ENCODE results near the gene TULP4. TPM values are rescaled to one million over a fixed set of nuclear protein-coding genes. Genes with fewer than 3 reads are reported as not detected.

Gene TULP4
- polyA plus RNA-seq, 2 of the 4 experiments (the other 2 are of a cell fraction): 5.0 to 10.6 TPM

- ChIA-PET POLR2A (no interaction called here), CTCF (interaction anchor here (1.7 kb wide), 1 partner anchor 196 kb away, joined by 4 read pairs; no protein-coding TSS in a partner anchor)
- no peaks in the 10 kb centered on the region for H3K9me3 ChIP-seq
- no peaks in the 10 kb centered on the region for H3K4me1 ChIP-seq
- H3K4me3 ChIP-seq: no peak overlapping the region
- ATAC-seq: no peak
- no peak overlapping the region for H3K27ac ChIP-seq
- FAIRE-seq: no peak
- no peak for TF ChIP-seq HOXB5 (CRISPR knock-in tag; IDR thresholded peaks at IDR 0.05)
- TF ChIP-seq ESRRA (IDR thresholded peaks at IDR 0.05; ENCODE audit: borderline replicate concordance, low read length): no peak
- WGBS (ENCODE audit: missing lambda C conversion rate): 89% methylated on average over 4 of the region's 4 CpGs
- no peak overlapping the region for H3K4me2 ChIP-seq
- DNase-seq (ENCODE audit: low read depth in 1 of 2, low spot score in 1 of 2): no peak
These were observed 104.9 kb downstream of the TULP4 start for GRCh38 chr6:158416883-158417759.

- no peak overlapping the region for H3K4me2 ChIP-seq
- ChIA-PET POLR2A (no interaction called here), CTCF (interaction anchor here (1.7 kb wide), 1 partner anchor 197 kb away, joined by 4 read pairs; no protein-coding TSS in a partner anchor)
- DNase-seq (ENCODE audit: low read depth in 1 of 2, low spot score in 1 of 2) (no peak), FAIRE-seq (no peak), ATAC-seq (no peak)
- H3K4me3 ChIP-seq: no peak overlapping the region
- 50% methylated on average over 1 of the region's 1 CpG for WGBS (ENCODE audit: missing lambda C conversion rate)
- H3K4me1 ChIP-seq: no peaks in the 10 kb centered on the region
- no peak for TF ChIP-seq CTCF (IDR thresholded peaks at IDR 0.05)
- no peak for TF ChIP-seq EHMT2 (IDR thresholded peaks at IDR 0.05; ENCODE audit: low read depth)
- no peak for TF ChIP-seq EP300 (IDR thresholded peaks at IDR 0.05)
- TF ChIP-seq MYC (IDR thresholded peaks at IDR 0.05; ENCODE audit: borderline replicate concordance, low read length): no peak
- TF ChIP-seq MAZ (IDR thresholded peaks at IDR 0.05; ENCODE audit: borderline replicate concordance, low read depth, low read length): no peak
- TF ChIP-seq GATA3 (IDR thresholded peaks at IDR 0.05; ENCODE audit: borderline replicate concordance): no peak
- TF ChIP-seq TP53 (CRISPR knock-in tag; IDR thresholded peaks at IDR 0.05): no peak
- TF ChIP-seq HDAC2 (IDR thresholded peaks at IDR 0.05): no peak
- TF ChIP-seq HES2 (IDR thresholded peaks at IDR 0.05): no peak
- no peak for TF ChIP-seq ELK1 (IDR thresholded peaks at IDR 0.05; ENCODE audit: low read depth, low read length)
- no peaks in the 10 kb centered on the region for H3K9me3 ChIP-seq
- no peak overlapping the region for H3K27ac ChIP-seq
These were observed 105.5 kb downstream of the TULP4 start for GRCh38 chr6:158417760-158418098.

- Histone ChIP-seq H3K27ac (no peak overlapping the region), H3K4me1 (no peaks in the 10 kb centered on the region)
- POLR2A ChIA-PET: no interaction called here
These were observed 106.2 kb downstream of the TULP4 start for GRCh38 chr6:158418501-158418900.

More at GRCh38 chr6:158418501-158418900, 106.2 kb downstream of the TULP4 start:
- DNase-seq (ENCODE audit: low read depth in 1 of 2, low spot score in 1 of 2): no peak
- WGBS (ENCODE audit: missing lambda C conversion rate): 100% methylated on average over 2 of the region's 2 CpGs
- TF ChIP-seq HOXB5 (CRISPR knock-in tag; IDR thresholded peaks at IDR 0.05) (no peak), TFCP2L1 (CRISPR knock-in tag; IDR thresholded peaks at IDR 0.05) (no peak), ZNF302 (CRISPR knock-in tag; IDR thresholded peaks at IDR 0.05) (no peak), POLR2AphosphoS2 (conservative IDR thresholded peaks at IDR 0.05; ENCODE audit: low read length) (no peak), PBX3 (IDR thresholded peaks at IDR 0.05) (no peak), HEYL (CRISPR knock-in tag; IDR thresholded peaks at IDR 0.05) (no peak), PHF8 (IDR thresholded peaks at IDR 0.05; ENCODE audit: borderline replicate concordance, low read depth) (no peak), E2F6 (IDR thresholded peaks at IDR 0.05; ENCODE audit: borderline replicate concordance, low read depth) (no peak), ATOH8 (CRISPR knock-in tag; IDR thresholded peaks at IDR 0.05; ENCODE audit: low read depth) (no peak)
- Histone ChIP-seq H3K4me2 (no peak overlapping the region), H3K9me3 (no peaks in the 10 kb centered on the region), H3K4me3 (no peak overlapping the region)
- CTCF ChIA-PET: interaction anchor here (1.0 to 1.7 kb wide), 2 partner anchors 12 to 197 kb away, joined by 3 to 4 read pairs; no protein-coding TSS in a partner anchor
- no peak for FAIRE-seq
- ATAC-seq: no peak
